Kasumi-1 (cell line): Measurements from ENCODE around the gene SEC31B.

Source experiments
- DNase-seq, 2 experiments: peaks; one replicate each; lab custom pipeline; 2025; lab: John Stamatoyannopoulos, UW

The SEC31B gene

GRCh38 chr10:100446130-100446761 is 73.4 kb downstream of the SEC31B start:
- DNase-seq: no peak

GRCh38 chr10:100442548-100442947 is 77.1 kb downstream of the SEC31B start:
- DNase-seq: no peak

DNA sequence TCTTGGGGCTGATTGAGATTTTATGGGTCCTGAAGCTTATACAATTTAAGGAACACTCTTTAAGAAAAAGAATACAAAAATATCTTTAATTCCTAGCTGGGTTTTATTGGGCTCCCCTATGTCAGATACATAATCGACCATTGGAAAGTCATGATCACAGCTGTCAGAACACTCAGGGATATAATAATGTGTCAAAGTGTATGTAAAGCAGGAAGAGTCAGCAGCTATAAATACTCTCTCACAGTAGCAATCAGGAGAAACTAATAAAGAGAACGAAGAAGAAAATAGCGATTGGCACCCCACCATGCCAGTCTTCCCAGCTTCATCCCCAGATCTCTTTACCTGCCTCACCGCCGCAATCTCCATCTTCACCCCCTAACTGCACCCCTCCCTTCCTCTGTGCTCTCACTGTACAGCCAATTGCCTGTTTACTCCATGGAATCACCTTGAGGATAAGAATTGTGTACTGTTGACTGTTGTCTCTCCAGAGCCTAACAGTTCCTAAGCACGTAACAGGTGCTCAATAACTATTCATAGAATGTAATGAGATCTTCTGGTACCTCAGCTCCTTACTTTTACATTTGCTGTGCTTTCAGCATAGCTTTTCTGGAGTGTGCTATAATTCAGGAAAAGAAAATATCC is 80.9 kb downstream of the SEC31B start:
- DNase-seq: no peak
